Measurements from ENCODE around the gene IL22RA1.

The IL22RA1 gene

DNA sequence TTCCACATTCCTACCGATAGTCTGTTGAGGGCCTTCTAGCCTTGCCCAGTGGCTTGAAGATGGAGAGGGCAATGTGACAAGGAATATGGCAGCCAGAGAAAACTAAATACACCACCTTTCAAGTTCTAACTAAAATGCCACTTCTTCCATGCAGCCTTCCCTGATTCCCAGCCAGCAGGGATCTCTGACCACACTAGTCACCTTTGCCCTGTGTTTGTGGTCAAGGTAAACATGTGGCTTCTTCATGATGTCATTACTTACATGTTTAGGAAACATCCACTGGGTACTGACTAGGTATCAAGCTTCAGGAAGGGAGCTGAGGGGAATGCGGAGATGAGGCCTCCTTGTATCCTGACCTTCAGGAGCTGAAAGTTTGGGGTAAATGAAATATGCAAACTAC, 22.6 kb upstream of the IL22RA1 start:
- DNase-seq (ENCODE audit: low read depth in 2 of 2), result no peak

DNA sequence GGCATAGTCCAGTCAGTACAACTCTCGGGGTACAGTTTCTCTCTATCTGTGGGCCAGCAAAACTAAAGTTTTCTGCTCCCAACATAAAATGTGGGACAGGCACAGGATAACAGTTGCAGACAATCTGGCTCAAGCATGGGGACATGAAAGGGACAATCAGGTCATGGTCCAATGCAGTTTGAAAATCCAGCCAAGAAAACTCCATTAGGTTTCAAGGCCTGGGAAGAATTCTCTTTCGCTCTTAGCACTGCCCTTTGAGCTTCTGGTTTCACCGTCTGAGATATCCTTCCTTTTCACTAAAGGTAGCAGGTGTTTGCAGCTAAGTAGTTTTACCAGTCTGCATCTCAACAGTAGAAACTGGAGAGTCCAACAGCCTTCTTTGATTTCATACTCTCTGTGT, 21.1 kb upstream of the IL22RA1 start:
- DNase-seq (ENCODE audit: low read depth in 2 of 2), result no peak

DNA sequence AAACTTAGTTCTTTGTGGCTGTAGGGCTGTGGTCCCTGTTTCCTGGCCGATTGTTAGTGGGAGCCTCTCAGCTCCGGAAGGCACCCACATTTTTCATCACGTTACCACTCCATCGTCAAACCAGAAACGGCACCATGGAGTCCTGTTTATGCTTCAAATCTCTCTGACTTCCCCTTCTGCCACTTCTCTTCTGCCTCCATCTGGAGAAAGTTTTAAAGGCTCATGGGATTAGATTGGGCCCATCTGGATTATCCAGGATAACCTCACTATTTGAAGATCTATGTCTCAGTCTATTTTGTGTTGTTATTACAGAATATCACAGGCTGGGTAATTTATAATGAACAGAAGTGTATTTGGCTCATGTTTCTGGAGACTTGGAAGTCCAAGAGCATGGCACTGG, 19.3 kb upstream of the IL22RA1 start:
- no peak for DNase-seq (ENCODE audit: low read depth in 2 of 2)

DNA sequence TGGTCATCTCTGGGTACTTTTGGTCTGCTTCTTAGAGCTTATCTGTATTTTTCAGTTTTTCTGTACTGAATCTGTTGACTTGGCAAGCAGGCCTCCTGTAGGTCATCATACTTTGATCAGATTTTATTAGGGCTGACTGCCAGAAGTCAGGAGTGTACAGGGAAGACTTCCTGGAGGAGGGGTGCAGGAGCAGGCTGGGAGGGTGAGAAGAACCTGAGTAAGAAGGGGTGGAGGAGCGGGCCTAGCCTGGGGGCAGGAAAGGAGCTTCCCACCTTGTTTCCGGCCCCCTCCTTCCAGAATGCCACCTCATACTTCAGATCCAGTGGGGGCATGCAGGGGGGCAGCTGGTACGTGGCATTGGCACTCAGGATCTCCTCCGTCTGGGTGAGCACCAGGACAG, 18.3 kb upstream of the IL22RA1 start:
- DNase-seq (ENCODE audit: low read depth in 2 of 2), result no peak

DNA sequence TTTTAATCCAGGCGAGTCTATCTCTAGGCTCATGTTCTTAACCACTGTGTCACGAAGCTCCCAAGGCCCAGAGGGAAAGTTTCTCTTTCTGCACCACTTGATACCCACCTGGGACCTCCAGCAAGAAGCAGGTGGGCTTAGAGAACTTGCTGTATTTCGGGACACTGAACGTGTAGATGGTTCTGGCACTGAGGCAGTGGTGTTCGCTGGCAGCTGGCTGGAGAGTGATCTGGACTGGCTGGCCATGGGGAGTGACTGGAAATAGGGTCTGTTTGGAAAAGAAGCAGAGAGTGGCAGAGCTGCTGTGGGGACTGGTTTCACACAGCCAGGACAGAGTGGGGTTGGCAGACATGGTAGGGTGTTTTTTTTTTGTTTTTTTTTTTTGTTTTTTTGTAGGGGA, 16.4 kb upstream of the IL22RA1 start:
- DNase-seq (ENCODE audit: low read depth in 2 of 2), result no peak

DNA sequence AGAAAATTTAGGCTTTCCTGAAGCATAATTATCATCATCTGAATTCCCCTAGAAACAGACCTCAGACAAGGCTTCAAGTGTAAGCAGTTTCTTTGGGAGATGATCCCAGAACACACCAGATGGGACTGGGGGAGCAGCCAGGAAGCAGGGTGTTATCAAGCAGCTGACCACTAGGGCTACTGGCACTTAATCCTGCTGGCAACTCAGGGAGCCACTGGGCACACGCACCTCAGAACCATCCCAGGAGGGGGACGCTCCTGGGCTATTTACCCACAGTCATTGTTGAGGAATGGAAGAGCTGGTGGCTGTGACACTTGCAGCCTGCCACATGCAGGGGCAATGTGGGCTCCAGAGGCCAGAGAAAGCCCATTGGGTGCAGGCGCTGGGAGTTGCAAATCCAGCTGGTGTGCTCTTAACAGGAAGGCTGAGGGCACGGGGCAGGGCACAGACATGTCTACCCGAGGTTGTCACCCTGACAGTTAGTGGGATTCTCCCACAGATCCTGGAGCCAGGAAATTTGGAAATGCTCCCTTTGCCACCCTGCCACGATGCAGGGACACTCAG, 15.1 kb upstream of the IL22RA1 start:
- no peak for DNase-seq (ENCODE audit: low read depth in 2 of 2)

DNA sequence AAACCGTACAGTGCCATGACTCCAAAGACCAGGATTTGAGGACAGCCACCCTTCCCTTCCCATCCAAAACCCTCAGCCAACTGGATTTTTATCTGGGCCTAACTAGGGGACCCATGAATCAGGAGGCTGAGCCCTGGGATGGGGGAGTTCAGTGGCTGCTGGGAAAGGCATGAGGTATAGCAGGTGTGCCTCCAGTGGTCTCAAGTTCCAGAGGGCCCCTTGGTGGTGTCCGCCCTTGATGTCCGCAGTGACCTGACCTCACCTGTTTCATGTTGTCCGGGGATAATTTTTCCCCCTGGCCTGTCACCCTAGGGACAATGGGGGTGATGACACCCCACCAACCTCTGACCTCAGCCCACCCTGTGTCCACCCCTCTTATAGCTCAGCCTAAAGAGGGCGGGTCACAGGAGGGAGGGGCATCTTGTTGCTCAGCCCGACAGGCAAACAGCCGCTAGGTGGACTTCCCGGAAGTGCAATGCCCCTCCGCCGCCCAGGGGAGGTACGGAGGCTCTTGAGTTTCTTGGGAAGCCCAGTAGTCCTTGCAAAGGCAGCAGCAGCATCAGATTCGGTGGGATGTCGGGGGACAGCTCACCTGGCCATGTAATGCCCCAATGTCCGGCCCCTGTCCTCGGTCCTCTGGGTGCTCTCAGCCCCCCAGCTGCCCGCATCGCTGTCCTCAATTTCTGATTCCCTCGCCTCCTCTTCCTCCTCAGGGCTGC, 13.8 kb upstream of the IL22RA1 start:
- DNase-seq (ENCODE audit: low read depth in 2 of 2), result no peak

DNA sequence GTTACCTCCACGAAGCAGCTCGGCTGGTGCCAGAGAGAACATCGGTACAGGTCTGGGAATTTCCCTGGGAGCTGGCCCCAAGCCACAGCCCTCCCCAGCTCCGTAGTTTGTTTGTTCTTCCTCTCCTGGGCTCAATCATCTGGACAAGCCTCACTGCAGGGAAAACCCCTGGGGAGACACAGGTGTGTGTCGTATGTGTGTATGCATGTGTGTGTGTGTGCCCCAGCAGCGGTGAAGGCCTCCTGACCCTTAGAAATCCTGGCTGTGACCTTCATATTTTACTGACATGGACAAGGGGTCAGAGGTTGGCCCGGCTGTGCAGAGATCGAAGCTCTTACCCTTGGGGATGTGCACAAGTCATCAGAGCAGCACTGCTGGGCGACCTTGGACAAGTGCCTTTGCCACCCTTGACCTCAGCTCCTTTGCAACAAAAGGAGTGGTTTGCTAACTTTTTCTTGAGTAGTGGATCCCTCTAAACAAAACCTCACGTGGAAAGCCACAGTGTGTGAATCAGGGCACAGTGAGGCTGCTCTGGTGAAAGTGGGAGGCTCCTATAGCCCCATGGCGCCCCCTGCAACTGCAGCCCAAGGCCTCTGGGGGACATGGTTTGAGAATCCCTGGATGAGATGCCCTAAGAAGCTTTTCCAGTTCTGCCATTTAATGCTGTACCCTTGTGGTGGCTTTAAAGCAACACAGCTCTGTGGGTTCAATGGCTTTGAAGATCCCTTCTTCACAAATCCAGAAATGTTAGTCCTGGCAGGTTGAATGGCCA, 12.3 kb upstream of the IL22RA1 start:
- DNase-seq (ENCODE audit: low read depth in 2 of 2), result no peak

DNA sequence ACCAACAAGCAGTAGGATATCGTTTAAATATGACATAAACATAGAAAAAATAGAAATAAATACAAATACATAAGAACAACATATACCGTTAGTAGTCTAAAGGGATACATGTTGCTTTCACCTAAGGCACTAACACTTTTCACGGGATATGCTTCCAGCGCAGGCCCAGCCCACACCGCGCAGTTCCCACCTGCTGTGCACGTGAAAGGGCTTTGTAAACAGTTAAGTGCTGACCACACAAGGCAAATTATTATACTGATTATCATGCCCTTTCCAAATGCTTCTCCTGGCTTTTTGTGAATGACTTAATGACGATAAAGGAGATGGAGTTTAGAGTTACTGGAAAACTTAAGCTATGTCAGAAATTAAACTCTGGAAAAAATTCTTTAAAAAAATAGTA, 11.3 kb upstream of the IL22RA1 start:
- DNase-seq (ENCODE audit: low read depth in 2 of 2), result no peak

DNA sequence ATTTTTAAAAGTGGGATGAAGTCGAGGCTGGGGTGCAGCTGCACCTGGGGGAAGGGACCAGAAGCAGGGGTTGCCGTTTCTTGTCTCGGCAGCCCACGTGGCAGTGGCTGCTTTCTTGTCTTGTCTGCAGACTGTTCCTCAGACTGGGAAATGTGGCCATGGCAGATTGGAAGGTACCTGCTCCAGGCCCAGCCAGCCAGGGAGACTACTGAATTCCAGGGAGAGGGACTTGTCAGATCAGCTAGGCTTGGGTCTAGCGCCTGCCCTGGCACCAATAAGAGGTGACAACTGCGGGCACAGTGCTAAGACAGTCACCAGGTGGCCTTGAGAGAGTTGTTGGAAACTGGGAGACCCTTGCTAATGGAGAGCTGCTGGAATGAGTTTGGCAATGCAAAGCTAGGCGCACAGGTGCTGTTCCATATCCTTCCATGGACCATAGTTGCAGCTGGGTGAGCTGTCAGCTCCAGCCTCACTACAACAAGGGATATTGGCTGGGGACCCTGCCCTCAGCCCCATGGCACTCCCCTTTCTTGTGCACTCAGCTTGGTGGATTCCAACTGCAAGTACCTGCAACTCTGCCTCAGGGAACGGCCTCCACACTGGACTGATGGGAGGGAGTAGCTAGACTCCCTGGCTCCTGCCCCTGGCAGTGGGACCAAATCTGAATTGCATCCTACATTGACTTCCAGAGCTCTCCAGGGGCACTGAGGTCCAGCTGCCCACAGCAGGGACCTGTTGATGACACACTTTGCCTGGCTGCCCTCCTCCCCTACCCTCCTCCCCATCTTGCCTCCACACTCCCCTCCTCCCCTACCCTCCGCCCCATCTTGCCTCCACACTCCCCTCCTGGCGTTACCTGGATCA, 9.9 kb upstream of the IL22RA1 start:
- DNase-seq (ENCODE audit: low read depth in 2 of 2), result no peak

DNA sequence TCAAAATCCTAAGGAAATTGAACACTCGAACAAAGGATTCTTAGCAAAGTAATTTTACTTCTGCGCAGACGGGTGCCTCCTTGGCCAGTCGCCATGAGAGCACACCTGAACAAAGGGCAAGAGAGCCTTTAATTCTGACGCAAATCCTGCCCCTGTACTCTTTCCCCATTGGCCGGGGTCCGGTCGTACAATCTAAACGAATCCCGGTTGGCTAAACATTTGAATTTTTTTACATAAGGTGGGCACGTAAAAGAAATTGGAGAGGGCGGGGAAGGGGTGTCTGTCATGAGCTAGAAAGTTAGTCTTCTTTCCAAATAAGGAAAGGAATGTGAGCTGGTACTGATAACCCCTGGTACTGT, 8.2 kb upstream of the IL22RA1 start:
- DNase-seq (ENCODE audit: low read depth in 2 of 2), result no peak

DNA sequence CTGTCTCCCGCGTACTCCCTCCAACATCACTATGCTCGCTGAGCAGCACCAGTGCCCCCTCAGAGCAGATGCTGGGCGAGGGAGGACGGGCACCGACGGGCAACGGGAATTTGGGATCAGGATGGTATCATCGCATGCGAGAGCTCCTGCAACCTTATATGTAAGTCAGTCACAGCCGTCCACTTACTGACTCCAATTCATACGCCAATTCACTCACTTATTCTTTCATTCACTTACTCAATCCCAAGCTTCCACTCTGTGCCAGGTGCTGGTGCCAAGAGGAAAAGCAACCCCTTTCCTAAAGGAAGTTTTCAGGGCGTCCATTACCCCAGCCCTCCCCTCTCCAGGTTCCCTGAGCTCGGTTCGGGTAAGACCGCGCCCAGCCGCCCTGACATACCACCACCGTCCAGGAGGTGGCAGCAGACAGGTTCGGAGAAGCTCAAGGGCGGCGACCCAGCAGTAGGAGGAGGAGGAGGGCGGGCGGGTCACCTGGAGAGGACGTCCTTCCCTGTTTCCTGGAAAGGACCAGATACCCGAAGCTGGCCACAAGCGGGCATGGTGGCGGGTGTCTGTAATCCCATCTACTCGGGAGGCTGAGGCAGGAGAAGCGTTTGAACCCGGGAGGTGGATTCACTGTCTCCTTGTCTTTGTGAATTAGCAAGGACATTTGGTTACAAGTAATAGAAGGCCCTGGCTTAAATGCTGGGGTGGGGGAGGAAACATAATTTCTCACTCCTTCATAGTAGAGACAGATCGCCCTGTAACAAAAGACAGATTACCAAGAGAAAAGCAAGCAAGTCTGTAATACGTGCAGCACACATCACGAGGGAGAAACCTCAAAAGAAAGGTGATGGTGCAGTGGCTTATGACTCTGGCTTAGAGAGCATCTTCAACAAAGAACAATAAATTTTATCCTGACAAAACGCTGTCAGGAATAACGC, 7.6 kb upstream of the IL22RA1 start:
- peak; percentile 72 to 88 for DNase-seq (ENCODE audit: low read depth in 2 of 2)

DNA sequence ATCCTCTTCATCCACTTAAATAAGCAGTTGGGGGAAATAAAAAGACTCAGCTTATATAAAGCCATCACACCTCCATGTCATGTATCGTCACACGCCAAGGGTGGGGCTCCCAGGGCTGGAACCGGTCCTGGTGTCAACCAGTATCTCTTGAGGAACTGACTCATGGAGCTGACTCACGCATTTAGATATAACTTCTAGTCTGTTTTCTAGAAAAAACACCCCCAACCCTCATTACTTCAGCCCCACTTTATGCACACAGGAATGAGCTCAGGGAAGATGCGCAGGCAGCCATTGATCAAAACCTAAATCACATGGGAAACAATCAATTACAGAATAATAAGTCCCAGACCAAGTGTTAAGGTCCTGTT, 6.9 kb upstream of the IL22RA1 start:
- DNase-seq (ENCODE audit: low read depth in 2 of 2), result peak; percentile 44 to 53

DNA sequence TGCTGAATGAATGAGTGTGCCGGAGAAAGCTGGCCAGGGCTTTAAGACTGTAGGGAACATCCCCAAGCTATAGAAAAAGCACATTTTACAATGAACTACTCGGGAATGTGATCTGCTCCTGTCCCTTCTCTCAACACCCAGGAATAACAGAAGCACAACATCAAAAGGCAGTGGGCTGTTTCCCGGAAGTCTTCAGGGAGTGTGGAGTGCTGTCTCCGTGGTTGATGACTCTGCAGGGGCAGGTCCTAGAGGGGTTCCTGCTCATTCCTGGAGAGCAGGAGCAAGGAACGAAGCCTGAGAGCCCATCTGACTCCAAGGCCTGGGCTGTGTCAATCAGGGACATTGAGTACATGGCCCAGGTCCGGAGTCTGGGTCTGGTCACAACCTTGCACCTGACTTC, 4.9 kb upstream of the IL22RA1 start:
- DNase-seq (ENCODE audit: low read depth in 2 of 2), result no peak

DNA sequence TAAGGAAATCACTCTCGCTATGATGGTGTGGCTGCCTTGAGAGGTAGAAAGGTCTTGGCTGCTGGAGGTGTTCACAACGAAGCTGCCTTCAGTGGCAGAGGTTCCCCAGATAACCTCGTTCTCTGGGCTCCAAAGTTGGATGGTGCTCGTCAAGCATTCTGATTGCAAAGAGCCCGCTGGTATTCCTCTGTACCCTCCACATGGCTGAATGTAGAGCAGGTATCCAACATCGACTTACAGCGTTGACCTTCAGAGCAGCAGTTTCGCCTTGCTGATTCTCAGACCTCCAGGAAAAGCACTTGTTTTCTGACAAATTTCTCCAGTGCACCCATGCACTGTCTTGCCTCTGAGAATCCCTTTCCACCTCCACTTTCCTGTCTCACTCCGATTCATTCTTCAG, 4.3 kb upstream of the IL22RA1 start:
- DNase-seq (ENCODE audit: low read depth in 2 of 2), result no peak

DNA sequence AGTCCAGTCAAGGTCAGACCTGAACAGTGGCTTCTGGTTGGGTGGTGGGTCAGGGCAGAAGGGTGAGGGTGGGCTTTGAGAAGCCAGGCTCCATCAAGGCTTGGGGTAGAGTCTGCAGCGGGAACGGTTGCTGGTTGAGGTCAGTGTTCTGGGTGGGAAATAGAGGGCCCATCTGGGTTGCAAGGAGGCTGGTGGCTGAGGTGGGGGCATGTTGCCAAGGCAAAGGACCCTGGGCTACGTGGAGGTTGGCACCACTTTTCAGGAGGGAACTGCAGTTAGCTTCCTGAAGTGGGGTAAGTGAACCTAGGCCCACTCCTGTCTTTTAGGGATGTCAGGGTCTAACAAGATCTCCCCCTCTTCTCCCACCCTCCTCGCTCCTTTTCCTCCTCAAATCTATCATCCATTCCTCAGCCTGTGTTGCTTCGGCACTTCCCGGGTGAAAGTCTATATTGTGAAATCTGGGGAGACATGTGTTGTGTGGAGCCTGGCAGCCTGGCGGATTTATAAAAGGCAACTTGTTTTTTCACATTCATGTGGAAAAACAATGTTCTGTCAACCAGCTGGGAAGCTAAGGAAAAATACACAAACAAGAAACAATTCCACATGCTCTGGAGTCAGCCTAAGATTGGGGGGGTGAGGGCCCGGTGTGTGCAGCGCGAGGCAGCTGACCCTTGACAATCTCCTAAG, 1.5 kb downstream of the IL22RA1 start:
- no peak for DNase-seq (ENCODE audit: low read depth in 2 of 2)

DNA sequence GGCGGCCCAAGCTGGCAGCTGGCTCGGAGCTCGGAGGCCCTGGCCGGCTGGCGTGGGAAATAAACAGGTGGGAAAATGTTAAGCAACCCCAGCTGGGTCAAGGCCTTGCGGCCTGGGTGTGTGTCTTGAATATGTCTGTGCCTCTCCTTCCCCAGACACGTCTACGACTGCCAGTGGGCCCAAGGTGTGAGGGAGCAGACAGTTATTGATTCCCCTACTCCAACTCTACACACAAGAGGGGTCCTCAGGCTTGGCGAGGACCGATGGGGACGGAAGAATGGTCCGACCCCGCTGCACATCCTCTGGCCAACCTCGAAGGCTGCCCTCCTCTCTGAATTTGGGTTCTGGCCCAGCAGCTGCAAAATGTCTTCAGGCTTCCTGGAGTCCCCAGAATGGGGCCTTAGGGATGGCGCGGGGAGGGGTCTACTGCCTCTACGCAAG, 2.2 kb downstream of the IL22RA1 start:
- no peak for DNase-seq (ENCODE audit: low read depth in 2 of 2)

DNA sequence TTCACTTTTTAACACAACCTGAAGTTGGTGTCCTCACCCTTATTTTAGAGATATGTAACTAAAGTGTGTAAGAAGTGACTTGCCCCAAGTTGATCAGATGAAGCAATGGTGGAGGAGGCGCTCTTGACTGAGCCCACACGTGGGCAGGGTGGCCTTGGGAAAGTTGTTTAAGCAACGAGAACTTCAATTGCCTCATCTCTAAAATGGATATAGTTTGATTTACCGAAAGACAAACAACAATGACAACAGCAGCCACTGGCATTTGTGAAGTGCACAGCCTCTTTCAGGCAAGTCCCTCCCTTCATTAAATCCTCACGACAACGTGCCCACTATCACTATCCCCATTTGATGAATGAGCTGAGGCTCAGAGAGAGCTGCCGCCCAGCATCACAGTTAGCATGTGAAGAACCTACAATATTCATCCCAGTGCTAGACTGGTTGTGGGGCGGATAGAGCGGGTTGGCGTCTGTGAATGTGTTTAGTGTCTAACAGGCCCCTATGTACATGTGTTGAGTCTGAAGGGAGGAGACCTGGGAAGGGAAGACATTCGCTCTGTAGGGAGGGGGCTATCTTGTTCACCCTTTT, 3.0 kb downstream of the IL22RA1 start:
- DNase-seq (ENCODE audit: low read depth in 2 of 2), result no peak

DNA sequence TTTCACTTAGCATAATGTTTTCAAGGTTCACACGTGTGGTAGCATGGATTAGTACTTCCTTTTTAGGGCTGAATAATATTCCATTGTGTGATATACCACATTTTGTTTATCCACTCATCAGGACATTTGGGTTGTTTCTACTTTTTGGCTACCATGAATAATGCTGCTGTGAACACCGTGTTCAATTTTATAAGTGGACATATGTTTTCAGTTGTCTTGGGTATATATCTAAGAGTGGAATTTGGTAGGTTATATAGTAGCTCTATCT, 3.8 kb downstream of the IL22RA1 start:
- no peak for DNase-seq (ENCODE audit: low read depth in 2 of 2)

DNA sequence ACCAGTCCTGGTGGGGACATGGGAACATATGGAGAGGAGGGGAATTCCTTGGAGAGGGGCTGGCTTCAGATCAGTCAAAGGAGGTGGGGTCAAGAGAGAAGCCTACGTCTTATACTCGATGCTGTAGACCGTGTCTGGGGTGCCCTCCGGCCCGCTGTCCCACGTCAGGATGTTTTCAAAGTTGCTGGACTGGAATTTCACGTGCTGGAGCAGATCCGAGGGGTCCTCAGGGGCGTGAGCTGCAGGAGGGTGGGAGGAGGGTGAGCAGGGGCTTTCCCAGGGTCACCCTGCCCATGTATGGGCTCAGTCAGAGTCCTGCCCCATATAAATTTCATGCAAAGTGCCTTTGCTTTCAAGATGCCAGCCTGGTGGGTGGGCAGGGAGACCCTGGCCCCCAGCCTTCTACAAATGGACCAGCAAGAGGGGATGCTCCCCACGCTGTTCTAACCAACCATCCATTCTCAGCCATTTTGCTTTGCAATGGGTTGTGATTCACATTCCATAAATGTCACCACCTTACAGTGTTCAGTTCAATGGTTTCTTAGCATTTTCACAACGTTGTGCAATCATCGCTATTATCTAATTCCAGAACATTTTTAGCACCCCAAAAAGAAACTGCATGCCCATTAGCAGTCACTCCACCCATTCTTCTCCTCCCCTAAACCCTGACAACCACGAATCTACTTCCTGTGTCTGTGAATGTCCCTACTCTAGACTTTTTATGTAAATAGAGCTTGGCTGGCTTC, 4.3 kb downstream of the IL22RA1 start:
- DNase-seq (ENCODE audit: low read depth in 2 of 2), result no peak
